ENCODE results near the gene PIK3R4.

DNA sequence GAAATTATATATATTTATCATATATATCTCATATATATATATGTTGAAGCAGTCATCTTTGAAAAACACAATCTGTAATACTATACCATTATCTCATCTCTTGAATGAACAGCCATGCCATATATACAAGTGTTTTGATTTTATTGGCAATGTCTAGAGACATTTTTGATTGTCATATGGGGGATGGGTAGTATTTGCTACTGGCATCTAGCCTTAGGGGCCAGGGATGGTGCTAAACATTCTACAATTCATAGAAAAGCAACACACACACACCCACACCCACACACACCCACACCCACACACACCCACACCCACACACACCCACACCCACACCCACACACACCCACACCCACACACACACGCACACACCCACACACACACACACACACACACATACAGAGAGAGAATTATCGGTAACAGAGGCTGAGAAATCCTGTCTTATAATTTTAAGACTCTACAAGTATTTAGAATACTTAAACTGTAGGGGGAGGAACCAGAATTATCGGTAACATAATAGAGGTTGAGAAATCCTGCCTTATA lies 11.1 kb upstream of the PIK3R4 start:
- TF ChIP-seq EZH2 (IDR thresholded peaks at IDR 0.05; ENCODE audit: borderline replicate concordance, low read length) (no peak), CTCF (conservative IDR thresholded peaks at IDR 0.05 in 1 of 2, IDR thresholded peaks at IDR 0.05 in 1 of 2; ENCODE audit: extremely low read depth in 1 of 2, insufficient read depth in 1 of 2, low read depth in 1 of 2, low read length in 2 of 2) (no peak)

Data from mammary epithelial cell (primary cell).